GM21737 (cell line): Measurements from ENCODE around the gene AFF3.

ENCODE experiments used
- ATAC-seq: cut with Tn5 transposase; IDR thresholded peaks from one replicate; pipeline ENCODE4 v1.9.1; 2021; ENCODE audit warnings: mild to moderate bottlenecking, moderate library complexity; ENCODE audit not compliant: unreplicated experiment

AFF3 gene

GRCh38 chr2:99841749-99842148 lies 300.6 kb downstream of the AFF3 start:
- no peak for ATAC-seq

- ATAC-seq = no peak
Measured at GRCh38 chr2:99840831-99841230, 301.6 kb downstream of the AFF3 start.

GRCh38 chr2:99836690-99837605 lies 305.4 kb downstream of the AFF3 start:
- no peak for ATAC-seq

GRCh38 chr2:99834426-99834825 lies 308.0 kb downstream of the AFF3 start:
- ATAC-seq = no peak

GRCh38 chr2:99833586-99834201 lies 308.7 kb downstream of the AFF3 start:
- ATAC-seq = no peak

GRCh38 chr2:99832926-99833325 lies 309.5 kb downstream of the AFF3 start:
- no peak for ATAC-seq

GRCh38 chr2:99831772-99832171 lies 310.6 kb downstream of the AFF3 start:
- no peak for ATAC-seq

GRCh38 chr2:99827296-99827999 lies 314.9 kb downstream of the AFF3 start:
- ATAC-seq = no peak

GRCh38 chr2:99825630-99826029 lies 316.8 kb downstream of the AFF3 start:
- ATAC-seq = no peak

- ATAC-seq = no peak
Measured at GRCh38 chr2:99824758-99825157, 317.6 kb downstream of the AFF3 start.

- ATAC-seq = no peak
Measured at GRCh38 chr2:99822474-99823207, 319.7 kb downstream of the AFF3 start.

- no peak for ATAC-seq
Measured at GRCh38 chr2:99821984-99822383, 320.4 kb downstream of the AFF3 start.

GRCh38 chr2:99821572-99821971 lies 320.8 kb downstream of the AFF3 start:
- no peak for ATAC-seq

GRCh38 chr2:99821039-99821438 lies 321.4 kb downstream of the AFF3 start:
- ATAC-seq = no peak

- ATAC-seq = no peak
Measured at GRCh38 chr2:99819766-99820165, 322.6 kb downstream of the AFF3 start.

GRCh38 chr2:99818842-99819241 lies 323.5 kb downstream of the AFF3 start:
- no peak for ATAC-seq

- no peak for ATAC-seq
Measured at GRCh38 chr2:99816908-99817307, 325.5 kb downstream of the AFF3 start.

GRCh38 chr2:99812426-99812825 lies 330.0 kb downstream of the AFF3 start:
- no peak for ATAC-seq

- no peak for ATAC-seq
Measured at GRCh38 chr2:99811544-99811943, 330.8 kb downstream of the AFF3 start.

- no peak for ATAC-seq
Measured at GRCh38 chr2:99810225-99810624, 332.2 kb downstream of the AFF3 start.
